Measurements from ENCODE around the gene FAM111A. TPM values are rescaled to one million over a fixed set of nuclear protein-coding genes. Genes with fewer than 3 reads are reported as not detected.
A peak's percentile ranks its signal among the peaks of the same experiment; 100 is the strongest.
"Not testable (repeated sequence)": the region's sequence is repeated elsewhere in the genome, so short reads cannot be mapped to it uniquely, and the experiment has no call there.

FAM111A gene
- polyA plus RNA-seq, 1 donor (not counting 4 experiments of a cell fraction or from before 2014, with no cell fraction given), result 21.0 TPM

GRCh38 chr11:59102259-59102765 is 40.3 kb upstream of the FAM111A start:
- Histone ChIP-seq H3K4me1 (ENCODE audit: control insufficient read depth, extremely low read depth, insufficient read depth, low read length) (peaks cover 10% of the 10 kb centered on the region), H3K36me3 (ENCODE audit: control insufficient read depth in 2 of 2, extremely low read depth in 1 of 2, insufficient read depth in 2 of 2, low read length in 2 of 2) (no peaks in the 10 kb centered on the region), H3K4me3 (ENCODE audit: control insufficient read depth in 2 of 3, extremely low read depth in 1 of 3, insufficient read depth in 2 of 3, low read depth in 1 of 3, low read length in 3 of 3) (peak overlapping the region in 1 of 3 experiments; percentile 22), H3K79me2 (ENCODE audit: control insufficient read depth, insufficient read depth, low read length) (no peaks in the 10 kb centered on the region), H3K27me3 (ENCODE audit: control insufficient read depth, extremely low read depth, insufficient read depth, low read length) (no peaks in the 10 kb centered on the region), H3K27ac (ENCODE audit: control insufficient read depth, insufficient read depth, low read length) (no peak overlapping the region), H3K9me3 (ENCODE audit: control insufficient read depth, low read depth, low read length) (no peaks in the 10 kb centered on the region), H3K9ac (ENCODE audit: control insufficient read depth, extremely low read depth, insufficient read depth, low read length) (no peak overlapping the region), H2AFZ (ENCODE audit: control insufficient read depth, low read length) (peak overlapping the region; percentile 2), H3K9me1 (ENCODE audit: control insufficient read depth, extremely low read depth, insufficient read depth, low read length) (no peaks in the 10 kb centered on the region), H4K20me1 (ENCODE audit: control insufficient read depth, extremely low read depth, insufficient read depth, low read length) (no peaks in the 10 kb centered on the region), H3K4me2 (ENCODE audit: control insufficient read depth, extremely low read depth, insufficient read depth, low read depth, low read length) (peak overlapping the region; percentile 63)
- FAIRE-seq, result no peak
- TF ChIP-seq EZH2 (IDR thresholded peaks at IDR 0.05; ENCODE audit: low read length) (no peak), CTCF (optimal IDR thresholded peaks at IDR 0.05 in 1 of 3, IDR thresholded peaks at IDR 0.05 in 1 of 3, conservative IDR thresholded peaks at IDR 0.05 in 1 of 3; ENCODE audit: extremely low read depth in 1 of 3, insufficient read depth in 2 of 3, low read length in 3 of 3) (peak; percentile 41 to 65 (median 44))
- no peak for DNase-seq (ENCODE audit: low read depth, low spot score)
- dilution Hi-C loops (cut with MboI; ENCODE audit: extremely low pct_ligation_motif_present, low sequenced_read_pairs), result no loop called here

GRCh38 chr11:59106363-59107336 is 36.0 kb upstream of the FAM111A start, which contains the start of gene FAM111B:
Gene FAM111B (plus strand): TSS chr11:59107237. CDS start chr11:59109626, 2,389 bp downstream.
- H4K20me1 ChIP-seq (ENCODE audit: control insufficient read depth, extremely low read depth, insufficient read depth, low read length), result no peaks in the 10 kb centered on the region
- H3K9ac ChIP-seq (ENCODE audit: control insufficient read depth, extremely low read depth, insufficient read depth, low read length), result peak within 1 kb of the TSS; percentile 54
- FAIRE-seq, result peak; percentile 57
- peaks cover 2% of the 10 kb centered on the region for H3K79me2 ChIP-seq (ENCODE audit: control insufficient read depth, insufficient read depth, low read length)
- H3K4me2 ChIP-seq (ENCODE audit: control insufficient read depth, extremely low read depth, insufficient read depth, low read depth, low read length), result peak within 1 kb of the TSS; percentile 93
- peak within 1 kb of the TSS; percentile 20 for H3K27ac ChIP-seq (ENCODE audit: control insufficient read depth, insufficient read depth, low read length)
- no peaks in the 10 kb centered on the region for H3K36me3 ChIP-seq (ENCODE audit: control insufficient read depth in 2 of 2, extremely low read depth in 1 of 2, insufficient read depth in 2 of 2, low read length in 2 of 2)
- DNase-seq (ENCODE audit: low read depth, low spot score), result peak; percentile 53
- TF ChIP-seq CTCF (optimal IDR thresholded peaks at IDR 0.05 in 1 of 3, IDR thresholded peaks at IDR 0.05 in 1 of 3, conservative IDR thresholded peaks at IDR 0.05 in 1 of 3; ENCODE audit: extremely low read depth in 1 of 3, insufficient read depth in 2 of 3, low read length in 3 of 3) (peak in 2 of 3 experiments; percentile 8 to 11), EZH2 (IDR thresholded peaks at IDR 0.05; ENCODE audit: low read length) (no peak)
- no peaks in the 10 kb centered on the region for H3K27me3 ChIP-seq (ENCODE audit: control insufficient read depth, extremely low read depth, insufficient read depth, low read length)
- no peaks in the 10 kb centered on the region for H3K9me3 ChIP-seq (ENCODE audit: control insufficient read depth, low read depth, low read length)
- H2AFZ ChIP-seq (ENCODE audit: control insufficient read depth, low read length), result peak within 1 kb of the TSS; percentile 76
- H3K4me3 ChIP-seq (ENCODE audit: control insufficient read depth in 2 of 3, extremely low read depth in 1 of 3, insufficient read depth in 2 of 3, low read depth in 1 of 3, low read length in 3 of 3), result peak within 1 kb of the TSS; percentile 47 to 66 (median 56)
- H3K4me1 ChIP-seq (ENCODE audit: control insufficient read depth, extremely low read depth, insufficient read depth, low read length), result peaks cover 20% of the 10 kb centered on the region
- dilution Hi-C loops (cut with MboI; ENCODE audit: extremely low pct_ligation_motif_present, low sequenced_read_pairs), result no loop called here
- no peaks in the 10 kb centered on the region for H3K9me1 ChIP-seq (ENCODE audit: control insufficient read depth, extremely low read depth, insufficient read depth, low read length)

- Histone ChIP-seq H3K4me1 (ENCODE audit: control insufficient read depth, extremely low read depth, insufficient read depth, low read length) (peaks cover 16% of the 10 kb centered on the region), H3K4me2 (ENCODE audit: control insufficient read depth, extremely low read depth, insufficient read depth, low read depth, low read length) (peak overlapping the region; percentile 93), H3K27ac (ENCODE audit: control insufficient read depth, insufficient read depth, low read length) (peak overlapping the region; percentile 20), H3K9ac (ENCODE audit: control insufficient read depth, extremely low read depth, insufficient read depth, low read length) (peak overlapping the region; percentile 54), H2AFZ (ENCODE audit: control insufficient read depth, low read length) (peak overlapping the region; percentile 76), H3K4me3 (ENCODE audit: control insufficient read depth in 2 of 3, extremely low read depth in 1 of 3, insufficient read depth in 2 of 3, low read depth in 1 of 3, low read length in 3 of 3) (peak overlapping the region in 2 of 3 experiments; percentile 56 to 66)
- H3K36me3 ChIP-seq (ENCODE audit: control insufficient read depth in 2 of 2, extremely low read depth in 1 of 2, insufficient read depth in 2 of 2, low read length in 2 of 2); H3K9me3 ChIP-seq (ENCODE audit: control insufficient read depth, low read depth, low read length); dilution Hi-C loops (cut with MboI; ENCODE audit: extremely low pct_ligation_motif_present, low sequenced_read_pairs); H3K9me1 ChIP-seq (ENCODE audit: control insufficient read depth, extremely low read depth, insufficient read depth, low read length); H3K79me2 ChIP-seq (ENCODE audit: control insufficient read depth, insufficient read depth, low read length); DNase-seq (ENCODE audit: low read depth, low spot score); H4K20me1 ChIP-seq (ENCODE audit: control insufficient read depth, extremely low read depth, insufficient read depth, low read length); H3K27me3 ChIP-seq (ENCODE audit: control insufficient read depth, extremely low read depth, insufficient read depth, low read length): not testable (repeated sequence)
- peak; percentile 67 for FAIRE-seq
These were observed 34.9 kb upstream of the FAM111A start for GRCh38 chr11:59107721-59108120.
